Limb (tissue), 2 donors: ENCODE data around the gene ZNF648.
"Not testable (repeated sequence)": the region's sequence is repeated elsewhere in the genome, so short reads cannot be mapped to it uniquely, and the experiment has no call there.

ENCODE experiments used
- DNase-seq, 2 donors: peaks; one replicate each; pipeline ENCODE4 v3.0.0-alpha.2; 2016; ENCODE audit errors: extremely low spot score in 2 of 2

Gene ZNF648

GRCh38 chr1:182029379-182030331 is 31.9 kb downstream of the ZNF648 start:
- DNase-seq: peak; percentile 97 to 98

GRCh38 chr1:182029002-182029378 is 32.5 kb downstream of the ZNF648 start:
- DNase-seq: no peak

- DNase-seq: no peak
Measured at GRCh38 chr1:182015360-182015759, 46.2 kb downstream of the ZNF648 start.

GRCh38 chr1:182010800-182011370 is 50.6 kb downstream of the ZNF648 start:
- not testable (repeated sequence) for DNase-seq

GRCh38 chr1:182005398-182005797 is 56.1 kb downstream of the ZNF648 start:
- not testable (repeated sequence) for DNase-seq

GRCh38 chr1:182004601-182005000 is 56.9 kb downstream of the ZNF648 start:
- no peak for DNase-seq
